HepG2 (cell line): ENCODE measurements around the gene TGFA. TPM values are rescaled to one million over a fixed set of nuclear protein-coding genes. Genes with fewer than 3 reads are reported as not detected.

ENCODE experiments used
- BHLHE40 ChIP-seq: IDR thresholded peaks from 2 replicates; pipeline ENCODE4 v1.6.1; 2011; ENCODE audit warnings: low read length, improper control_type of control experiment
- BORCS8-MEF2B ChIP-seq: sonication (generic); formaldehyde crosslinking; IDR thresholded peaks from 2 replicates; pipeline ENCODE4 v1.8.0; 2022; ENCODE audit warnings: mild to moderate bottlenecking, missing genetic modification reagents
- FOXP1 ChIP-seq, 2 experiments: fragments of 450-650 bp in 1 of 2; IDR thresholded peaks; 2 replicates each; pipeline ENCODE4 v1.6.1; 2017 to 2018; ENCODE audit warnings: antibody characterized with exemption in 1 of 2
- GATAD1 ChIP-seq: IDR thresholded peaks from 2 replicates; pipeline ENCODE4 v1.6.1; 2016; ENCODE audit warnings: missing genetic modification reagents, missing compliant biosample characterization
- HOXD1 ChIP-seq: sonication (generic); formaldehyde crosslinking; IDR thresholded peaks from 2 replicates; pipeline ENCODE4 v1.5.0; 2020; ENCODE audit warnings: missing genetic modification reagents
- KLF13 ChIP-seq: sonication (generic); formaldehyde crosslinking; IDR thresholded peaks from 2 replicates; pipeline ENCODE4 v1.4.0; 2020; ENCODE audit warnings: mild to moderate bottlenecking, missing genetic modification reagents
- NBN ChIP-seq: fragments of 450-650 bp; conservative IDR thresholded peaks from 2 replicates; pipeline ENCODE4 v1.6.1; 2017
- NONO ChIP-seq, 2 experiments: fragments of 450-650 bp in 1 of 2; sonication (generic) in 1 of 2; formaldehyde crosslinking in 1 of 2; IDR thresholded peaks in 1 of 2; conservative IDR thresholded peaks in 1 of 2; 2 replicates each; pipeline versions ENCODE4 v1.6.1 to v1.8.0; 2017 to 2022; ENCODE audit warnings: mild to moderate bottlenecking in 1 of 2, missing genetic modification reagents in 1 of 2, moderate library complexity in 1 of 2
- REL ChIP-seq: sonication (generic); formaldehyde crosslinking; conservative IDR thresholded peaks from 2 replicates; pipeline ENCODE4 v1.8.0; 2022; ENCODE audit warnings: mild to moderate bottlenecking, missing genetic modification reagents, moderate library complexity
- SNAI1 ChIP-seq: sonication (generic); formaldehyde crosslinking; IDR thresholded peaks from 2 replicates; pipeline ENCODE4 v1.5.0; 2020; ENCODE audit warnings: mild to moderate bottlenecking, missing genetic modification reagents, borderline replicate concordance
- TEAD2 ChIP-seq: sonication (generic); formaldehyde crosslinking; IDR thresholded peaks from 2 replicates; pipeline ENCODE4 v1.9.0; 2021; ENCODE audit warnings: missing genetic modification reagents
- TMF1 ChIP-seq: sonication (generic); formaldehyde crosslinking; IDR thresholded peaks from 2 replicates; pipeline ENCODE4 v1.8.1; 2022; ENCODE audit warnings: low read depth, missing genetic modification reagents
- YEATS2 ChIP-seq: sonication (generic); formaldehyde crosslinking; IDR thresholded peaks from 2 replicates; pipeline ENCODE4 v1.4.0; 2020; ENCODE audit warnings: missing genetic modification reagents, borderline replicate concordance
- ZFP62 ChIP-seq: sonication (generic); formaldehyde crosslinking; IDR thresholded peaks from 2 replicates; pipeline ENCODE4 v1.4.0; 2020; ENCODE audit warnings: missing genetic modification reagents
- ZNF441 ChIP-seq: sonication (generic); formaldehyde crosslinking; IDR thresholded peaks from 2 replicates; pipeline ENCODE4 v1.7.0; 2021; ENCODE audit warnings: missing genetic modification reagents, borderline replicate concordance
- ZNF501 ChIP-seq: sonication (generic); formaldehyde crosslinking; IDR thresholded peaks from 2 replicates; pipeline ENCODE4 v1.5.1; 2020; ENCODE audit warnings: mild to moderate bottlenecking, moderate library complexity, missing genetic modification reagents
- ZNF512B ChIP-seq: sonication (generic); formaldehyde crosslinking; IDR thresholded peaks from 2 replicates; pipeline ENCODE4 v1.5.1; 2020; ENCODE audit warnings: missing genetic modification reagents, mild to moderate bottlenecking, borderline replicate concordance
- ZNF564 ChIP-seq: sonication (generic); formaldehyde crosslinking; IDR thresholded peaks from 2 replicates; pipeline ENCODE4 v1.8.1; 2023; ENCODE audit warnings: mild to moderate bottlenecking, missing genetic modification reagents
- ZNF891 ChIP-seq: sonication (generic); formaldehyde crosslinking; IDR thresholded peaks from 2 replicates; pipeline ENCODE4 v1.5.0; 2020; ENCODE audit warnings: mild to moderate bottlenecking, missing genetic modification reagents
- polyA plus RNA-seq, 8 experiments: library from polyadenylated mRNA; depleted of rRNA in 3 of 8; stranded (reverse) in 7 of 8; unstranded in 1 of 8; fragments of >200 nt; fragmentation: Illumina TruSeq in 4 of 8; extraction: Trizol in 4 of 8; gene quantifications; 2 replicates each; pipeline versions ENCODE4 v1.2.1 to v1.2.3, GENCODE V29; 2011 to 2016; ENCODE audit warnings: low read depth in 4 of 8, missing spikeins in 1 of 8, mixed read lengths in 1 of 8; ENCODE audit not compliant: insufficient read depth in 1 of 8
- total RNA-seq, 5 experiments: library from RNA; depleted of rRNA; stranded (reverse); fragments of >200 nt; fragmentation: Illumina TruSeq; extraction: Trizol; gene quantifications; 2 replicates each; pipeline ENCODE4 v1.2.3, GENCODE V29; 2016; ENCODE audit warnings: low read depth in 1 of 5
- TF ChIP-seq, protein P1 (sequence below): IDR thresholded peaks from 2 replicates; pipeline ENCODE4 v1.6.1; 2016; ENCODE audit warnings: missing compliant biosample characterization, missing genetic modification reagents, borderline replicate concordance
- TF ChIP-seq, protein P2 (sequence below): sonication (generic); formaldehyde crosslinking; IDR thresholded peaks from 2 replicates; pipeline ENCODE4 v1.5.1; 2020; ENCODE audit warnings: mild to moderate bottlenecking, moderate library complexity, missing genetic modification reagents

Gene TGFA
- total and polyA plus RNA-seq, 2 of the 13 experiments (the other 11 are each of a cell fraction or from before 2014, with no cell fraction given): 7.8 to 15.3 TPM

DNA sequence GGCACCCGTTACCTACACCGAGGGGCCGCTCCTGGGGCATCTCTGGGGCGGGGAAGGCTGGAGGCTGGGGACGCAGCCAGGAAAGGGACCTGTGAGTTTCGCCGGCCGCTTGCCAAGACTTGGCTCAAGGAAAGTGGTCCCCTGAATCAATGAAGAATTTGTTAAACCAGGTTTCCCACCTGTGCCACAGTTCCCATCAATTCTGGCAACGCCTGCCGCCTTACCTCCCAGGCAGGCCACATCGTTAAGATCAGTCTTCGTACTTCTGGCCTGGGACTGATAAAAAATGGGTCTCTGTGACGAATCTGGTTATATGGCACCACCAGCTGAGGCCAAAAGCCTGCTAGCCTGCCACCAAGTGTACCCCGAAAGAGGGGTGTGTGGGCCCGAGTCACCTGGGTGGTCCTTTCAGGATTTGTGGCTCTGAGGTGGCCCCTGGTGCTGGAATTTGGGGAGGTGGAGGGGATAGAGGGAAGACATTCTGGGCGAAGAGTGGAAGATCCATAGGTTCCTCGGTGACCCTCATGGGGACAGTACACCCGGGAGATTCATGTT is 789 bp upstream of the TGFA start (continued):
- peak; percentile 12; the same call in 1 of the 2 replicates for TF ChIP-seq HOXD1 (CRISPR knock-in tag)
- no peak for TF ChIP-seq ZFP62 (CRISPR knock-in tag)
- TF ChIP-seq KLF13 (CRISPR knock-in tag): 0 out of 2 replicates have a peak, but pooled peaks have one; percentile 48
- TF ChIP-seq BHLHE40: no peak
- peak; percentile 16; the same call in 1 of the 2 replicates for TF ChIP-seq BORCS8-MEF2B (CRISPR knock-in tag)
- TF ChIP-seq GATAD1 (CRISPR knock-in tag): no peak
- TF ChIP-seq, protein P1, sequence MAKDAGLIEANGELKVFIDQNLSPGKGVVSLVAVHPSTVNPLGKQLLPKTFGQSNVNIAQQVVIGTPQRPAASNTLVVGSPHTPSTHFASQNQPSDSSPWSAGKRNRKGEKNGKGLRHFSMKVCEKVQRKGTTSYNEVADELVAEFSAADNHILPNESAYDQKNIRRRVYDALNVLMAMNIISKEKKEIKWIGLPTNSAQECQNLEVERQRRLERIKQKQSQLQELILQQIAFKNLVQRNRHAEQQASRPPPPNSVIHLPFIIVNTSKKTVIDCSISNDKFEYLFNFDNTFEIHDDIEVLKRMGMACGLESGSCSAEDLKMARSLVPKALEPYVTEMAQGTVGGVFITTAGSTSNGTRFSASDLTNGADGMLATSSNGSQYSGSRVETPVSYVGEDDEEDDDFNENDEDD (CRISPR knock-in tag): no peak
- peak; percentile 59; the same call in 1 of the 2 replicates for TF ChIP-seq ZNF512B (CRISPR knock-in tag)
- TF ChIP-seq TEAD2 (CRISPR knock-in tag): no peak
- TF ChIP-seq ZNF441 (CRISPR knock-in tag): 0 out of 2 replicates have a peak, but pooled peaks have one; percentile 9
- TF ChIP-seq REL (CRISPR knock-in tag): no peak
- TF ChIP-seq NBN: no peak
- no peak for TF ChIP-seq NONO (IDR thresholded peaks at IDR 0.05)
- no peak for TF ChIP-seq NONO (CRISPR knock-in tag; conservative IDR thresholded peaks at IDR 0.05)
- no peak for TF ChIP-seq YEATS2 (CRISPR knock-in tag)
- TF ChIP-seq TMF1 (CRISPR knock-in tag): 0 out of 2 replicates have a peak, but pooled peaks have one; percentile 3
- no peak for TF ChIP-seq ZNF891 (CRISPR knock-in tag)
- TF ChIP-seq FOXP1 (IDR thresholded peaks at IDR 0.05): no peak
- TF ChIP-seq FOXP1 (CRISPR knock-in tag; IDR thresholded peaks at IDR 0.05): no peak
- no peak for TF ChIP-seq ZNF564 (CRISPR knock-in tag)
- no peak for TF ChIP-seq SNAI1 (CRISPR knock-in tag)
- TF ChIP-seq, protein P2, sequence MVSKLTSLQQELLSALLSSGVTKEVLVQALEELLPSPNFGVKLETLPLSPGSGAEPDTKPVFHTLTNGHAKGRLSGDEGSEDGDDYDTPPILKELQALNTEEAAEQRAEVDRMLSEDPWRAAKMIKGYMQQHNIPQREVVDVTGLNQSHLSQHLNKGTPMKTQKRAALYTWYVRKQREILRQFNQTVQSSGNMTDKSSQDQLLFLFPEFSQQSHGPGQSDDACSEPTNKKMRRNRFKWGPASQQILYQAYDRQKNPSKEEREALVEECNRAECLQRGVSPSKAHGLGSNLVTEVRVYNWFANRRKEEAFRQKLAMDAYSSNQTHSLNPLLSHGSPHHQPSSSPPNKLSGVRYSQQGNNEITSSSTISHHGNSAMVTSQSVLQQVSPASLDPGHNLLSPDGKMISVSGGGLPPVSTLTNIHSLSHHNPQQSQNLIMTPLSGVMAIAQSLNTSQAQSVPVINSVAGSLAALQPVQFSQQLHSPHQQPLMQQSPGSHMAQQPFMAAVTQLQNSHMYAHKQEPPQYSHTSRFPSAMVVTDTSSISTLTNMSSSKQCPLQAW (CRISPR knock-in tag): peak; percentile 61; the same call in 1 of the 2 replicates
- peak; percentile 84; the same call in 1 of the 2 replicates for TF ChIP-seq ZNF501 (CRISPR knock-in tag)
